Measurements from ENCODE around the gene KRTAP20-4. TPM values are rescaled to one million over a fixed set of nuclear protein-coding genes. Genes with fewer than 3 reads are reported as not detected.

KRTAP20-4 gene
- total RNA-seq, 1 experiment from 2014 or later, result not detected

GRCh38 chr21:30605968-30606367, 14.5 kb upstream of the KRTAP20-4 start:
- H3K4me1 Mint-ChIP-seq (ENCODE audit: low read depth, unreplicated experiment), result peaks cover 6% of the 10 kb centered on the region
- CTCF ChIA-PET, result no interaction called here
- no peak overlapping the region for H3K27ac Mint-ChIP-seq (ENCODE audit: unreplicated experiment)
- H3K4me3 ChIP-seq (ENCODE audit: low read depth, low read length), result no peak overlapping the region
- DNase-seq, result no peak
- intact Hi-C loops (cut with micrococcal nuclease; ENCODE audit: unreplicated experiment), result no loop called here
- no peaks in the 10 kb centered on the region for H3K4me1 ChIP-seq
- no peaks in the 10 kb centered on the region for H3K36me3 ChIP-seq (ENCODE audit: control insufficient read depth, insufficient read depth, low read length)
- H3K9me3 Mint-ChIP-seq (ENCODE audit: unreplicated experiment), result peaks cover 4% of the 10 kb centered on the region
- TF ChIP-seq CTCF (IDR thresholded peaks at IDR 0.05; ENCODE audit: insufficient read depth in 1 of 2, low read depth in 1 of 2, low read length in 1 of 2, severe bottlenecking in 1 of 2, unreplicated experiment in 1 of 2), result no peak
- H3K27me3 ChIP-seq (replicated peaks; ENCODE audit: control insufficient read depth, insufficient read depth, low read length), result no peaks in the 10 kb centered on the region
- no peaks in the 10 kb centered on the region for H3K9me3 ChIP-seq
- H3K4me3 Mint-ChIP-seq (ENCODE audit: unreplicated experiment), result no peak overlapping the region
- no peaks in the 10 kb centered on the region for H3K27me3 Mint-ChIP-seq (ENCODE audit: insufficient read depth, unreplicated experiment)
- BruUV-seq (replicated peaks), result no TSS peak
- no peaks in the 10 kb centered on the region for H3K36me3 Mint-ChIP-seq (ENCODE audit: insufficient read depth, unreplicated experiment)
- POLR2A ChIA-PET, result no interaction called here

GRCh38 chr21:30612132-30612531, 8.3 kb upstream of the KRTAP20-4 start:
- no peak overlapping the region for H3K4me3 ChIP-seq (ENCODE audit: low read depth, low read length)
- H3K27me3 ChIP-seq (replicated peaks; ENCODE audit: control insufficient read depth, insufficient read depth, low read length), result no peaks in the 10 kb centered on the region
- no peaks in the 10 kb centered on the region for H3K4me1 ChIP-seq
- no peaks in the 10 kb centered on the region for H3K36me3 ChIP-seq (ENCODE audit: control insufficient read depth, insufficient read depth, low read length)
- H3K4me1 Mint-ChIP-seq (ENCODE audit: low read depth, unreplicated experiment), result no peaks in the 10 kb centered on the region
- intact Hi-C loops (cut with micrococcal nuclease; ENCODE audit: unreplicated experiment), result no loop called here
- no peak for TF ChIP-seq CTCF (IDR thresholded peaks at IDR 0.05; ENCODE audit: insufficient read depth in 1 of 2, low read depth in 1 of 2, low read length in 1 of 2, severe bottlenecking in 1 of 2, unreplicated experiment in 1 of 2)
- no TSS peak for BruUV-seq (replicated peaks)
- DNase-seq, result no peak
- H3K9me3 Mint-ChIP-seq (ENCODE audit: unreplicated experiment), result peaks cover 8% of the 10 kb centered on the region
- ChIA-PET POLR2A (no interaction called here), CTCF (no interaction called here)
- no peaks in the 10 kb centered on the region for H3K9me3 ChIP-seq
- H3K27ac Mint-ChIP-seq (ENCODE audit: unreplicated experiment), result no peak overlapping the region
- H3K36me3 Mint-ChIP-seq (ENCODE audit: insufficient read depth, unreplicated experiment), result no peaks in the 10 kb centered on the region
- no peak overlapping the region for H3K4me3 Mint-ChIP-seq (ENCODE audit: unreplicated experiment)
- H3K27me3 Mint-ChIP-seq (ENCODE audit: insufficient read depth, unreplicated experiment), result no peaks in the 10 kb centered on the region

- ChIA-PET CTCF (no interaction called here), POLR2A (no interaction called here)
- Histone ChIP-seq H3K27me3 (replicated peaks; ENCODE audit: control insufficient read depth, insufficient read depth, low read length) (no peaks in the 10 kb centered on the region), H3K4me1 (no peaks in the 10 kb centered on the region), H3K4me3 (ENCODE audit: low read depth, low read length) (no peak within 1 kb of the TSS), H3K36me3 (ENCODE audit: control insufficient read depth, insufficient read depth, low read length) (no peaks in the 10 kb centered on the region), H3K9me3 (no peaks in the 10 kb centered on the region)
- H3K27me3 Mint-ChIP-seq (ENCODE audit: insufficient read depth, unreplicated experiment), result no peaks in the 10 kb centered on the region
- DNase-seq, result no peak
- no peak for TF ChIP-seq CTCF (IDR thresholded peaks at IDR 0.05; ENCODE audit: insufficient read depth in 1 of 2, low read depth in 1 of 2, low read length in 1 of 2, severe bottlenecking in 1 of 2, unreplicated experiment in 1 of 2)
- intact Hi-C loops (cut with micrococcal nuclease; ENCODE audit: unreplicated experiment), result no loop called here
- no peak within 1 kb of the TSS for H3K27ac Mint-ChIP-seq (ENCODE audit: unreplicated experiment)
- H3K4me1 Mint-ChIP-seq (ENCODE audit: low read depth, unreplicated experiment), result no peaks in the 10 kb centered on the region
- no peak within 1 kb of the TSS for H3K4me3 Mint-ChIP-seq (ENCODE audit: unreplicated experiment)
- BruUV-seq (replicated peaks), result no TSS peak
- no peaks in the 10 kb centered on the region for H3K36me3 Mint-ChIP-seq (ENCODE audit: insufficient read depth, unreplicated experiment)
- peaks cover 8% of the 10 kb centered on the region for H3K9me3 Mint-ChIP-seq (ENCODE audit: unreplicated experiment)
Observed at GRCh38 chr21:30613836-30614235, 6.6 kb upstream of the KRTAP20-4 start, which contains the start of gene KRTAP6-1. KRTAP6-1 (minus strand) TSS chr21:30613930; CDS start chr21:30613904, 26 bp downstream.
